SK-N-SH (cell line): ENCODE results near the gene KEAP1. TPM values are rescaled to one million over a fixed set of nuclear protein-coding genes. Genes with fewer than 3 reads are reported as not detected.

Experiments
- CTCF ChIA-PET: fragments of 300-600, 350-600 bp; formaldehyde crosslinking; extraction: SDS; loops from one replicate; lab custom pipeline; 2021; lab: Yijun Ruan, JAX
- POLR2A ChIA-PET: fragments of 350-600 bp; sonication (Branson Sonifier 250); formaldehyde crosslinking; extraction: SDS; loops from one replicate; lab custom pipeline; 2020; ENCODE audit warnings: antibody characterized with exemption, inconsistent platforms; lab: Yijun Ruan, JAX
- DNase-seq: peaks from one replicate; pipeline ENCODE4 v3.0.0; 2012
- H2AFZ ChIP-seq: fragments of 200-600 bp; sonication (generic); 2 replicates; pipeline ENCODE4 v1.8.1; 2016; ENCODE audit warnings: antibody characterized with exemption, mild to moderate bottlenecking, low read depth
- H3F3A ChIP-seq: fragments of 200-600 bp; sonication (generic); replicated peaks from 2 replicates; pipeline ENCODE3; 2016; ENCODE audit warnings: antibody characterized with exemption, mild to moderate bottlenecking; ENCODE audit not compliant: insufficient read depth
- H3K27ac ChIP-seq, 2 experiments: fragments of 200-500 bp in 1 of 2; fragments of 200-600 bp in 1 of 2; sonication (Bioruptor generic) in 1 of 2; sonication (generic), shearing (Covaris generic) in 1 of 2; 2 replicates each; pipeline versions ENCODE4 v1.5.1 to v1.6.1; 2014 to 2016; ENCODE audit warnings: low read depth in 2 of 2, inconsistent platforms in 1 of 2, low read length in 1 of 2, mild to moderate bottlenecking in 1 of 2, mixed read lengths in 1 of 2
- H3K27me3 ChIP-seq: fragments of 200-600 bp; sonication (generic), shearing (Covaris generic); 2 replicates; pipeline ENCODE4 v1.6.1; 2016; ENCODE audit warnings: mixed run types; ENCODE audit not compliant: insufficient read depth
- H3K36me3 ChIP-seq, 2 experiments: fragments of 200-500 bp in 1 of 2; fragments of 200-600 bp in 1 of 2; sonication (Bioruptor generic) in 1 of 2; sonication (generic) in 1 of 2; replicated peaks in 1 of 2; 2 replicates each; pipeline versions ENCODE3 to v1.5.1; 2014 to 2016; ENCODE audit warnings: low read length in 1 of 2, mild to moderate bottlenecking in 1 of 2; ENCODE audit not compliant: insufficient read depth in 2 of 2, control insufficient read depth in 1 of 2
- H3K4me1 ChIP-seq, 2 experiments: fragments of 200-500 bp in 1 of 2; fragments of 200-600 bp in 1 of 2; sonication (Bioruptor generic) in 1 of 2; sonication (generic), shearing (Covaris generic) in 1 of 2; 2 replicates each; pipeline versions ENCODE4 v1.5.1 to v1.6.1; 2014 to 2016; ENCODE audit warnings: low read depth in 1 of 2, low read length in 1 of 2, mixed run types in 1 of 2; ENCODE audit not compliant: insufficient read depth in 2 of 2, control insufficient read depth in 1 of 2
- H3K4me2 ChIP-seq: fragments of 200-600 bp; sonication (generic), shearing (Covaris generic); 2 replicates; pipeline ENCODE4 v1.6.1; 2017; ENCODE audit warnings: mixed run types
- H3K4me3 ChIP-seq, 2 experiments: fragments of 200-500 bp in 1 of 2; fragments of 200-600 bp in 1 of 2; sonication (Bioruptor generic) in 1 of 2; sonication (generic), shearing (Covaris generic) in 1 of 2; 2 replicates each; pipeline versions ENCODE4 v1.5.1 to v1.8.1; 2014 to 2016; ENCODE audit warnings: low read depth in 2 of 2, inconsistent platforms in 1 of 2, low read length in 1 of 2, mild to moderate bottlenecking in 1 of 2, mixed read lengths in 1 of 2, moderate library complexity in 1 of 2
- H3K79me2 ChIP-seq: fragments of 200-600 bp; sonication (generic); 2 replicates; pipeline ENCODE4 v1.8.1; 2017; ENCODE audit warnings: mild to moderate bottlenecking; ENCODE audit not compliant: insufficient read depth
- H3K9ac ChIP-seq: fragments of 200-600 bp; sonication (generic); 2 replicates; pipeline ENCODE4 v1.6.1; 2017; ENCODE audit warnings: mixed run types
- H3K9me2 ChIP-seq: fragments of 200-600 bp; sonication (generic); 2 replicates; pipeline ENCODE4 v1.6.1; 2017; ENCODE audit warnings: mixed run types
- H3K9me3 ChIP-seq: fragments of 200-600 bp; sonication (generic); 2 replicates; pipeline ENCODE4 v1.6.1; 2017; ENCODE audit warnings: mixed run types, mild to moderate bottlenecking, moderate library complexity
- H4K20me1 ChIP-seq: fragments of 200-600 bp; sonication (generic); 2 replicates; pipeline ENCODE4 v1.6.1; 2017; ENCODE audit warnings: mild to moderate bottlenecking, mixed run types; ENCODE audit not compliant: insufficient read depth
- ELF1 ChIP-seq: IDR thresholded peaks from 2 replicates; pipeline ENCODE4 v1.4.0; 2012
- FOSL2 ChIP-seq: IDR thresholded peaks from 2 replicates; pipeline ENCODE4 v1.4.0; 2012; ENCODE audit warnings: low read depth, mild to moderate bottlenecking, moderate library complexity, borderline replicate concordance
- FOXM1 ChIP-seq: IDR thresholded peaks from 2 replicates; pipeline ENCODE4 v1.4.0; 2012; ENCODE audit warnings: low read depth, mild to moderate bottlenecking
- RFX5 ChIP-seq: IDR thresholded peaks from 2 replicates; pipeline ENCODE4 v1.6.1; 2012; ENCODE audit warnings: mild to moderate bottlenecking, improper control_type of control experiment, low read length
- USF1 ChIP-seq: IDR thresholded peaks from 2 replicates; pipeline ENCODE4 v1.4.0; 2012; ENCODE audit warnings: low read depth, borderline replicate concordance
- WGBS: methylation state at CpG from one replicate; pipeline ENCODE4 v1.1.6; 2017; ENCODE audit warnings: low lambda C conversion rate; 5-methylcytosine and 5-hydroxymethylcytosine counted together
- polyA plus RNA-seq, 3 experiments: library from polyadenylated mRNA; depleted of rRNA; stranded (reverse); fragments of >200 nt; gene quantifications; 2 replicates each; pipeline ENCODE4 v1.2.3, GENCODE V29; 2012
- TF ChIP-seq, protein P1 (sequence below): fragments of 200-600 bp; sonication (generic); IDR thresholded peaks from 2 replicates; pipeline ENCODE4 v1.6.1; 2017; ENCODE audit warnings: antibody characterized with exemption, mild to moderate bottlenecking, moderate library complexity
- TF ChIP-seq, protein P2 (sequence below): fragments of 150-350 bp; IDR thresholded peaks from 2 replicates; pipeline ENCODE4 v1.6.1; 2017; ENCODE audit warnings: antibody characterized with exemption, low read length, low read depth, borderline replicate concordance
- TF ChIP-seq, protein P3 (sequence below): IDR thresholded peaks from 2 replicates; pipeline ENCODE4 v1.4.0; 2012; ENCODE audit warnings: low read depth, borderline replicate concordance

KEAP1 gene
- polyA plus RNA-seq, 1 of the 3 experiments (the other 2 are of a cell fraction): 72.9 TPM

- no peak overlapping the region for H3K4me3 ChIP-seq
- H4K20me1 ChIP-seq: no peaks in the 10 kb centered on the region
- no peak overlapping the region for H3K27ac ChIP-seq
- peaks cover 0 to 10% of the 10 kb centered on the region in 2 experiments; a peak in 2 of 4 replicates for H3K4me1 ChIP-seq
- peaks cover 22% of the 10 kb centered on the region for H3F3A ChIP-seq
- no peaks in the 10 kb centered on the region for H3K79me2 ChIP-seq
- no peaks in the 10 kb centered on the region for H3K9me3 ChIP-seq
- no peak overlapping the region for H2AFZ ChIP-seq
- ChIA-PET CTCF (interaction anchor here (0.7 to 0.9 kb wide), 2 partner anchors 49 to 98 kb away, joined by 3 read pairs; no protein-coding TSS in a partner anchor), POLR2A (no interaction called here)
- DNase-seq: peak; percentile 1
- WGBS: 63% methylated on average over 6 of the region's 6 CpGs
- no peaks in the 10 kb centered on the region for H3K36me3 ChIP-seq
- no peaks in the 10 kb centered on the region for H3K27me3 ChIP-seq
- no peak overlapping the region for H3K4me2 ChIP-seq
- H3K9me2 ChIP-seq: no peaks in the 10 kb centered on the region
- no peak overlapping the region for H3K9ac ChIP-seq
- TF ChIP-seq FOXM1 (no peak), RFX5 (no peak)
- TF ChIP-seq, protein P1, sequence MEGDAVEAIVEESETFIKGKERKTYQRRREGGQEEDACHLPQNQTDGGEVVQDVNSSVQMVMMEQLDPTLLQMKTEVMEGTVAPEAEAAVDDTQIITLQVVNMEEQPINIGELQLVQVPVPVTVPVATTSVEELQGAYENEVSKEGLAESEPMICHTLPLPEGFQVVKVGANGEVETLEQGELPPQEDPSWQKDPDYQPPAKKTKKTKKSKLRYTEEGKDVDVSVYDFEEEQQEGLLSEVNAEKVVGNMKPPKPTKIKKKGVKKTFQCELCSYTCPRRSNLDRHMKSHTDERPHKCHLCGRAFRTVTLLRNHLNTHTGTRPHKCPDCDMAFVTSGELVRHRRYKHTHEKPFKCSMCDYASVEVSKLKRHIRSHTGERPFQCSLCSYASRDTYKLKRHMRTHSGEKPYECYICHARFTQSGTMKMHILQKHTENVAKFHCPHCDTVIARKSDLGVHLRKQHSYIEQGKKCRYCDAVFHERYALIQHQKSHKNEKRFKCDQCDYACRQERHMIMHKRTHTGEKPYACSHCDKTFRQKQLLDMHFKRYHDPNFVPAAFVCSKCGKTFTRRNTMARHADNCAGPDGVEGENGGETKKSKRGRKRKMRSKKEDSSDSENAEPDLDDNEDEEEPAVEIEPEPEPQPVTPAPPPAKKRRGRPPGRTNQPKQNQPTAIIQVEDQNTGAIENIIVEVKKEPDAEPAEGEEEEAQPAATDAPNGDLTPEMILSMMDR: no peak
- TF ChIP-seq, protein P2, sequence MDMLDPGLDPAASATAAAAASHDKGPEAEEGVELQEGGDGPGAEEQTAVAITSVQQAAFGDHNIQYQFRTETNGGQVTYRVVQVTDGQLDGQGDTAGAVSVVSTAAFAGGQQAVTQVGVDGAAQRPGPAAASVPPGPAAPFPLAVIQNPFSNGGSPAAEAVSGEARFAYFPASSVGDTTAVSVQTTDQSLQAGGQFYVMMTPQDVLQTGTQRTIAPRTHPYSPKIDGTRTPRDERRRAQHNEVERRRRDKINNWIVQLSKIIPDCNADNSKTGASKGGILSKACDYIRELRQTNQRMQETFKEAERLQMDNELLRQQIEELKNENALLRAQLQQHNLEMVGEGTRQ: no peak
Measured at GRCh38 chr19:10474962-10475451, 28.1 kb downstream of the KEAP1 start.

DNA sequence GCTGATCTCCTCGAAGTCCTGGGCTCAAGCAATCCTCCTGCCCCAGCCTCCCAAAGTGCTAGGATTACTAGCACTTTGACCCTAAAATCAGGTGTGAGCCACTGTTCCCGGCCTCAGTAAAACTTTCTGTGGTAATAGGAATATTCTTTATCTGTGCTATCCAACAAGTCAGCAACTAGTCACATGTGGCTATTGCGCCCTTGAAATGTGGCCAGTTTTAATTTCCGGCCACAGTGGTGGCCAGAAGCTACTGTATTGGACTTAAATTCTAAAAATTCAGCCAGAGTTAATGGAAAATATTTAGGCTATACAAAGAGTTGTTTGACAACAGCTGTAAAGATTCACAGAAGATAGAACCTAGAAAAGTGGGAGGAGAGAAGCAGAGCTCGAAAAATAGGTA lies 30.0 kb downstream of the KEAP1 start:
- no peaks in the 10 kb centered on the region for H3K36me3 ChIP-seq

More for the DNA sequence above, 30.0 kb downstream of the KEAP1 start:
- no peak for DNase-seq
- H3K9me3 ChIP-seq: no peaks in the 10 kb centered on the region
- H3K9ac ChIP-seq: no peak overlapping the region
- no peak for TF ChIP-seq USF1
- TF ChIP-seq, protein P3, sequence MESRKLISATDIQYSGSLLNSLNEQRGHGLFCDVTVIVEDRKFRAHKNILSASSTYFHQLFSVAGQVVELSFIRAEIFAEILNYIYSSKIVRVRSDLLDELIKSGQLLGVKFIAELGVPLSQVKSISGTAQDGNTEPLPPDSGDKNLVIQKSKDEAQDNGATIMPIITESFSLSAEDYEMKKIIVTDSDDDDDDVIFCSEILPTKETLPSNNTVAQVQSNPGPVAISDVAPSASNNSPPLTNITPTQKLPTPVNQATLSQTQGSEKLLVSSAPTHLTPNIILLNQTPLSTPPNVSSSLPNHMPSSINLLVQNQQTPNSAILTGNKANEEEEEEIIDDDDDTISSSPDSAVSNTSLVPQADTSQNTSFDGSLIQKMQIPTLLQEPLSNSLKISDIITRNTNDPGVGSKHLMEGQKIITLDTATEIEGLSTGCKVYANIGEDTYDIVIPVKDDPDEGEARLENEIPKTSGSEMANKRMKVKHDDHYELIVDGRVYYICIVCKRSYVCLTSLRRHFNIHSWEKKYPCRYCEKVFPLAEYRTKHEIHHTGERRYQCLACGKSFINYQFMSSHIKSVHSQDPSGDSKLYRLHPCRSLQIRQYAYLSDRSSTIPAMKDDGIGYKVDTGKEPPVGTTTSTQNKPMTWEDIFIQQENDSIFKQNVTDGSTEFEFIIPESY: no peak
- TF ChIP-seq FOSL2: no peak
- TF ChIP-seq ELF1: no peak
- H3F3A ChIP-seq: peaks cover 17% of the 10 kb centered on the region
- H3K4me1 ChIP-seq: peaks cover 0 to under 1% of the 10 kb centered on the region in 2 experiments; a peak in 1 of 4 replicates
- H3K27me3 ChIP-seq: no peaks in the 10 kb centered on the region
- H3K4me2 ChIP-seq: no peak overlapping the region
- no peaks in the 10 kb centered on the region for H4K20me1 ChIP-seq
- no peaks in the 10 kb centered on the region for H3K9me2 ChIP-seq
- no peak overlapping the region for H3K27ac ChIP-seq
- 81% methylated on average over 5 of the region's 5 CpGs for WGBS
- ChIA-PET POLR2A (interaction anchor here (0.7 kb wide), 1 partner anchor 8 kb away, joined by 3 read pairs; no protein-coding TSS in a partner anchor), CTCF (interaction anchor here (0.7 to 1.8 kb wide), 6 partner anchors 10 to 227 kb away, joined by 3 to 5 read pairs (median 4); no protein-coding TSS in a partner anchor)
- no peak overlapping the region for H2AFZ ChIP-seq
- no peak overlapping the region for H3K4me3 ChIP-seq
- no peaks in the 10 kb centered on the region for H3K79me2 ChIP-seq
